ENCODE data around the gene ELK4.

Gene ELK4

GRCh38 chr1:205589618-205590456 is 42.0 kb downstream of the ELK4 start:
- DNase-seq (ENCODE audit: low read depth in 1 of 2, low spot score in 1 of 2) = no peak
- H3K27me3 ChIP-seq (ENCODE audit: insufficient read depth, poor library complexity, severe bottlenecking) = no peaks in the 10 kb centered on the region

GRCh38 chr1:205589046-205589445 is 42.8 kb downstream of the ELK4 start:
- H3K4me3 ChIP-seq (replicated peaks; ENCODE audit: insufficient read depth, low read length) = no peak overlapping the region
- no peak overlapping the region for H3K27ac ChIP-seq (replicated peaks)
- H3K27me3 ChIP-seq (ENCODE audit: insufficient read depth, poor library complexity, severe bottlenecking) = no peaks in the 10 kb centered on the region
- no peak for DNase-seq (ENCODE audit: low read depth in 1 of 2, low spot score in 1 of 2)
- TF ChIP-seq POLR2AphosphoS5 (IDR thresholded peaks at IDR 0.05; ENCODE audit: low read depth) (no peak), GABPA (IDR thresholded peaks at IDR 0.05; ENCODE audit: low read depth) (no peak), CTCF (IDR thresholded peaks at IDR 0.05; ENCODE audit: insufficient read depth, low read length) (no peak), SPI1 (IDR thresholded peaks at IDR 0.05; ENCODE audit: borderline replicate concordance, low read depth) (no peak), REST (IDR thresholded peaks at IDR 0.05; ENCODE audit: insufficient replicate concordance, low read depth) (no peak)

More at GRCh38 chr1:205589618-205590456, 42.0 kb downstream of the ELK4 start:
- Histone ChIP-seq H3K4me3 (replicated peaks; ENCODE audit: insufficient read depth, low read length) (no peak overlapping the region), H3K27ac (replicated peaks) (no peak overlapping the region)
- TF ChIP-seq SPI1 (IDR thresholded peaks at IDR 0.05; ENCODE audit: borderline replicate concordance, low read depth) (no peak), POLR2AphosphoS5 (IDR thresholded peaks at IDR 0.05; ENCODE audit: low read depth) (no peak), GABPA (IDR thresholded peaks at IDR 0.05; ENCODE audit: low read depth) (no peak), CTCF (IDR thresholded peaks at IDR 0.05; ENCODE audit: insufficient read depth, low read length) (no peak), REST (IDR thresholded peaks at IDR 0.05; ENCODE audit: insufficient replicate concordance, low read depth) (no peak)

- no peaks in the 10 kb centered on the region for H3K27me3 ChIP-seq (ENCODE audit: insufficient read depth, poor library complexity, severe bottlenecking)
- DNase-seq (ENCODE audit: low read depth in 1 of 2, low spot score in 1 of 2) = peak in 1 of 2 experiments; percentile 30
- H3K27ac ChIP-seq (replicated peaks) = no peak overlapping the region
- TF ChIP-seq SPI1 (IDR thresholded peaks at IDR 0.05; ENCODE audit: borderline replicate concordance, low read depth) (no peak), GABPA (IDR thresholded peaks at IDR 0.05; ENCODE audit: low read depth) (no peak), CTCF (IDR thresholded peaks at IDR 0.05; ENCODE audit: insufficient read depth, low read length) (no peak), POLR2AphosphoS5 (IDR thresholded peaks at IDR 0.05; ENCODE audit: low read depth) (no peak)
- H3K4me3 ChIP-seq (replicated peaks; ENCODE audit: insufficient read depth, low read length) = no peak overlapping the region
These were observed 43.2 kb downstream of the ELK4 start for GRCh38 chr1:205588636-205589035.

Measured in HL-60 (cell line).